Measurements from ENCODE around the gene CD2AP.

Gene CD2AP

DNA sequence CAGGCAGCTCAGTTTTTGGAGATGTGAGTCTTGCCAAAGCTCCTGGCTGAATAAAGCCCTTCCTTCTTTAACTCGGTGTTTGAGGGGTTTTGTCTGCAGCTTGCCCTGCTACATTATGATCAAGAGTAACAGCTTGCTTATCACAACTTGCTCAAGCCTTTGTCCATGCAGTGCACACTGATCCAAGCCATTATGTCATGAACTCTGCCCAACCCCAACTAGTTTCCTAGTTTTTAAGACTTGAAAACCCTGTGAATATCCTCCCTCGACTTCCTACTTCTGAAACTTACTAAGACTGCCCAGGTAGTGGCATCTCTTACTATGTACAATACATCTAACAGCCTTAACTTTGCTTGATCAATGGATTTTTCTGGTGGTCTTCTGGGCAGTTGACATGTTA lies 170.4 kb downstream of the CD2AP start:
- DNase-seq = no peak

DNA sequence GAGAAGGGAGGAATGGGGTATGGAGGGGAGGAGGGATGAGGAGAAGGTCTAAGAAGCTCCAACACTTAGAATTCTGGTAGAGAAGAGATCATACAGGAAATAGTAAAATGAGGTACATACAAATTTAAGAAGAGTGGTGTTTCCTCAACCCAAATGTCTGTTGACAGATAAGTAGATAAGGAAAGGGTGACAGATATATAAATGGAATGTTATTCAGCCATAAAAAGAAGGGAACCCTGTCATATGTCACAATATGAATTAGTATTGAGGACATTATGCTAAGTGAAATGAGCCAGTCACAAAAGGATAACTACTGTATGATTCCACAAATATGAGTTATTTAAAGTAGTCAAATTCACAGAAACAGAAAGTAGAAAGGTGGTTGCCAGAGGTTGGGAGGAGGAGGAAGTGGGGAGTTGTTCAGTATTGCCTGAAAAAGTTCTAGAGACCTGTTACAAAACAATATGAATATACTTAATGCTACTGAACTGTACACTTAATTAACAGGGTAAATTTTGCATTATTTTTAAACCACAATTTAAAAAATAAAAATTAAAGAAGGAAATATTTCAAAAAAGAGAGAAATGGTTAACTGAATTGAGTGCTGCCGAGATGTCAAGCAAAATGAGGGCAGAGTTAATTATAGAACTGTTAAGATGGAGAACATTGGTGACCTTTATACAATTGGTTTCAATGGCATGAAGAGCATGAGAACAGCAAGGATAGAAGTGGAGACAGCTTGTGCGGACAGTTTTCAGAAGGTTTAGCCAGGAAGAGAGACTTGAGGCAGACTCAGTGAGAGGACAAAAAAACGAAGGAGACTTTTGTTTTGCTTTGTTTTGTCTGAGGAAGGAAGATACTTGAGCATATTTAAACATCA lies 173.2 kb downstream of the CD2AP start:
- DNase-seq = no peak

DNA sequence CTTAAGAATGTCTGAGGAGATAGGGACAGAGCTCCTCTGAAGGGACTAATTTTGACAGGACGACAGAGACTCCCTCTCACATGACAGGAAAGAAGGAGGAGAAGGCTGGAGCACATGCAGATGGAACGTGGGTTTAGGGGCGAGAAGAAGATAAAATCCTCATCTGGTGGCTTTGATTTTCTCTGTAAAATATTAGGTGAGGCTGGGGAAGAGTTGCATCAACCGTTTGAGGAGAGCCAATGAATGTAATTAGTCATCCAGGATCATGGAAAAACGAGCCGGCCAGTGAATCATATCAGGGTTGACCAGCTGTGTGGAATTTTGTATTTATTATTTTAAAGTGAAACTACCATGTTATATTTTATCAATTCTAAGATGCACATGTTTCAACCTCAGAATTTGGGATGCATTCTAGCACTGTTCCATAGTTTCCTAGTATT lies 173.9 kb downstream of the CD2AP start:
- no peak for DNase-seq

GRCh38 chr6:47653706-47654105 lies 176.1 kb downstream of the CD2AP start:
- no peak for DNase-seq

DNA sequence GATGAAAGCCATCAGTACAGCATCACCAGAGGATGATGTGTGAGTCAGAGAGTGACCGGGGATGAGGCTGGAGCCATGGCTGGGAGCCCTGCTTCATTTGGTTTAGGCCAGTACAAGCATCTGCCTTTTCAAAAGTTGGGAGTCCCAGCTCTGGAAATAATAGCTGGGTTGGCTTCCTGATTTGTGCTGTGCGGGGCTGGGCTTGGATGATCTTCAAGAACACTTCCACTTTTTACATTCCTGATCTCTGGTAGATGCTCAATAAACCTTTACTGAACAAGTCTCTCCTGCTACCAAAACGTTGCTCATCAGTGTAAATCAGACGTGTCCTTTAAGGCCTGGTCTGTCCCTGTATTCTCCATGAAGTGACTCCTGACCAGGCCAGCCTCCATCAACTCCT lies 176.7 kb downstream of the CD2AP start:
- no peak for DNase-seq

DNA sequence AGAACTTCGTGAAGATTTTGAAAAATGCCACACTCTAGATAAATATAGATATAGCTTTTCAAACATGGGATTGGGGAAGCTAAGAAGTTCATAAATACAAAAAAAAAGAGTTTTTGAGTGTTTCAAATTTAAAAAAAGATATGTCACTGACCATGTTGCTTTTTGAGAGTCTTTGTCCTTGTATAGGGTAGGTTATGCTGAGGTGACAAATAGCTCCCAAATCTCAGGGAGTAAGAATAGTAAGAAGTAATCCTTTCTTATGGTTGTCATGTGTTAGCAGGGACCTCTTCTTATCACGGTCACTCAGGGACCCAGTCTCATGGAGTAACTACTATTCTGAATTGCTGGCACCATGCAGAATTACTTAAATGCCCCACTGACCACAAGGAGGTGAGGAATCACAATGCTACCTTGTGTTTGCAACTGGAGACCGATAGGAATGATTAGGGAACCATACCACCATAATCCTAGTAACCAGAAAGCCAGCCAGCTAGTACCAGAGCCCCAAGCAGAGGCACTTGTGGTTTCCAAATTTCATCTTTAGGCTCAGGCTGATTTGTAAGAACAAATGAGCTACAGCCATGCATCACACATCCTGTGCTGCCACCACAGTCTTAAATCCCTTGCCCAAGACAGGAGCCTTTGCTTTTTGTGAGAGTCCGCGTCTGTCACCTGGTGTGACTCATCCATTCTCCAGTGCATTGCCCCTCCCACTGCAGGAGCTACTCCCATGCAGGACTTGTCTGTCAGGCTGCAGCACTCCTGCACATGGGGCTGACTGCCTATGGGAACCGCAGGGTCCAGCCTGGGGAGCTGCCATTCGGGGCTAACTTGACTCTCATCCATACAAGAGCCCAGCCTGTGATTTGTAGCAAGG lies 178.4 kb downstream of the CD2AP start:
- DNase-seq = peak in 1 of 2 donors; percentile 37

- no peak for DNase-seq
Measured at GRCh38 chr6:47661960-47662359, 184.4 kb downstream of the CD2AP start.

GRCh38 chr6:47663462-47664216 lies 186.1 kb downstream of the CD2AP start:
- DNase-seq = no peak

DNA sequence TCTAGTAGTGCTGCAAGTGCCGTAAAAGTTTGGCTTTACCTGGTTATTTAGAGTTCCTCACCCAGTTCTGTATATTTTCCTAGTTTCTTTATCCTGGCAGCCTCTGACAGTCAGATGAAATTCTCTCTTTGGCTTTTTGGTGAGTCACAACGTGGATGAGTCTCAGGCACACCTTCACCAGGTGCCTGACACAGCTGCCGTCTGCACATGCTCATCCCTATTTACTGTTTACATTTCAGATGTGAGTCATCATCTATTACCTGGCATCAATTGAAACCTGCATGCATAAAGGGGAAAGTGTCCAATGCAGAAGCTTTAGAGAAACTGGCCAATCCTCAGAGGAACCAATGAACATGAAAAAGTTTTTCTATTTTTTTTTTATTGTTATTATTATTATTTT lies 187.5 kb downstream of the CD2AP start:
- no peak for DNase-seq

GRCh38 chr6:47669684-47670513 lies 192.3 kb downstream of the CD2AP start:
- no peak for DNase-seq

DNA sequence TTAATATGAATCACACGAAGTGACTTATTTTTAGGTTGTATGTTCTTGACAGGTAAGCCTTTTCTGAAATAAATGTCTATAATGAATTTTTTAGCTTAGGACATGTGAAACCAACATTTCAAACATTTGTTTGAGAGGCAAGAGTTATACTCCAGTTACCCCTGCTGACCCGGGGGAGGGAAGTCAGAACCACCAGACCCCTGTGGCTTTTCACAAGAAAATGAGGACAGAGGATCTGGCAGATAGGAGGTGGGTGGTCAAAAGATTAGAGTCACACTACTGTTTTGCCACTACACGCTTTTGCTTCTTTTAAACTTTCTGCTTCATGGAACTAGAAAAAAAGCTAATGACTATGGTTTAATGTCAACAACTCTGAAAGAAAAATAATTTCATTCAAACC lies 193.3 kb downstream of the CD2AP start:
- no peak for DNase-seq

GRCh38 chr6:47671777-47672176 lies 194.2 kb downstream of the CD2AP start:
- DNase-seq = no peak

DNA sequence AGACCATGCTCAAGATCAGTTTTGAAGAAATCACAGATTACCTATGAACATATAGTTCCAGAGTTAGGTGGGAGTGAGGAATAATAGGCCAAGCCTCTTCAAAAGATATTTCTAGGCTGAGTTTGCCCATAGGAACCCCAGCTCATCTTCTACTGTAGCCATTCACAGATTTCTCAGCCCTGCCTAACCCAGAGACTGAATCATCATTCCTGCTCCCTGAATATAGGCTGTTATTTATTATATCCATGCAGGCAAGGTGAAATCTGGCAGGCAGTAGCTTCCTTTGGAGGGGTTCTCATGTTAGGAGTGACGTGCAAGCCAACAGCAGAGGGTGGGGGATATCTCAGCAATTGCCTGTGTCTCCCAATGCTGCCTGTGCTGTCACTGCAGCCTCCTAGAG lies 195.2 kb downstream of the CD2AP start:
- DNase-seq = no peak

GRCh38 chr6:47674673-47675072 lies 197.1 kb downstream of the CD2AP start:
- no peak for DNase-seq
